SH-SY5Y (cell line): ENCODE measurements around the gene NBPF1.

Source experiments
- GATA2 ChIP-seq: IDR thresholded peaks from 2 replicates; pipeline ENCODE4 v1.6.1; 2011; ENCODE audit warnings: mild to moderate bottlenecking, low read depth, low read length
- GATA3 ChIP-seq: IDR thresholded peaks from 2 replicates; pipeline ENCODE4 v1.6.1; 2011; ENCODE audit warnings: low read depth, mild to moderate bottlenecking, low read length, moderate library complexity

- no peak for TF ChIP-seq GATA2
- no peak for TF ChIP-seq GATA3
These were observed 812 bp downstream of the NBPF1 start for GRCh38 chr1:16612332-16613172.
